Measurements from ENCODE around the gene MAP9.
A peak's percentile ranks its signal among the peaks of the same experiment; 100 is the strongest.

DNA sequence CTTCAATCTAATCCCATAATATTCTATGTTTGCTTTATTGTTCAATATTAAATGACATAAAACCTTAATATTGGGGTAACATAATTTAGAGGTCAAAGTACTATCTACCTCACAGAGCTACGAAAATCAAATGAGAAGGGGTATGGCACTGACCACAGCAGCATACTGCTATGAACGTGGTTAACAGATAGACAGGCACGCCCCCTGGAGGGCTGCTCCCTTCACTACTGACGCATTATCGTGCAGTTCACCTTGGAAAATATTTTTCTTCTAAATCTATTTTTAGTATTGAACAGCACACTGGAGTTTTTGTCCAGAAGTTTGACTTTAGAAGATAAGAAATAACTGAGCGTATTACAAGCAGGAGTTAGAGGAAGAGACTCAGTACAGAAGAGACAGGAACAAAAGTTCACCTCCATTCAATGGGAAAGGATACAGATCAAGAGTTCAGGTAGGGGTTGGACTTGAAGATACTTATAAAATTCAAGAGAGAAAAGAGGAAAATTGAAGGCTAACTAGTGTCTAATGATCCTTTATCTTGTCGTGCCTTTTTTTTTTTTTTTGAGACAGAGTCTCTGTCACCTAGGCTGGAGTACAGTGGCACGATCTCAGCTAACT, 22.7 kb downstream of the MAP9 start:
- TF ChIP-seq, protein P1, sequence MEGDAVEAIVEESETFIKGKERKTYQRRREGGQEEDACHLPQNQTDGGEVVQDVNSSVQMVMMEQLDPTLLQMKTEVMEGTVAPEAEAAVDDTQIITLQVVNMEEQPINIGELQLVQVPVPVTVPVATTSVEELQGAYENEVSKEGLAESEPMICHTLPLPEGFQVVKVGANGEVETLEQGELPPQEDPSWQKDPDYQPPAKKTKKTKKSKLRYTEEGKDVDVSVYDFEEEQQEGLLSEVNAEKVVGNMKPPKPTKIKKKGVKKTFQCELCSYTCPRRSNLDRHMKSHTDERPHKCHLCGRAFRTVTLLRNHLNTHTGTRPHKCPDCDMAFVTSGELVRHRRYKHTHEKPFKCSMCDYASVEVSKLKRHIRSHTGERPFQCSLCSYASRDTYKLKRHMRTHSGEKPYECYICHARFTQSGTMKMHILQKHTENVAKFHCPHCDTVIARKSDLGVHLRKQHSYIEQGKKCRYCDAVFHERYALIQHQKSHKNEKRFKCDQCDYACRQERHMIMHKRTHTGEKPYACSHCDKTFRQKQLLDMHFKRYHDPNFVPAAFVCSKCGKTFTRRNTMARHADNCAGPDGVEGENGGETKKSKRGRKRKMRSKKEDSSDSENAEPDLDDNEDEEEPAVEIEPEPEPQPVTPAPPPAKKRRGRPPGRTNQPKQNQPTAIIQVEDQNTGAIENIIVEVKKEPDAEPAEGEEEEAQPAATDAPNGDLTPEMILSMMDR (IDR thresholded peaks at IDR 0.05), result peak in 1 of 3 experiments; percentile 25
- TF ChIP-seq POLR2A (IDR thresholded peaks at IDR 0.05), result no peak
